ENCODE data around the gene ITGA2B.

DNA sequence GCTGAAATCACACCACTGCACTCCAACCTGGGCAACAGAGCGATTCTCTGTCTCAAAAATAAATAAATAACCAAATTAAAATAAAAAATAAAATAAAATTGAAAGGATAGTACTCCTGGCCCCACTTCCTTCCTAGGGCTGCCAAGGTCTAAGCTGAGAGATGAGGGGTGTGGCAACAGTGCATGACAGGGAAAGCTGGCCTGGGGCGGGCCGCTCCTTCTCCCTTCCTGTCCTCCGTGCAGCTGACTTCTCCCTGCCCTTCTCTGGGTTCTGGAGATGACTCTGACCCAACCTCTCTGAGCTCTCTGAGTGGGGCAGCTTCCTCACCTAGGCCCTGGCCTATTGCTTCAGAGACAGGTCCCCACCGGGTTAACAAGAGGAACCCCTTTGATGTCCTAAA, 56.1 kb downstream of the ITGA2B start:
- TF ChIP-seq FOXM1 (IDR thresholded peaks at IDR 0.05; ENCODE audit: borderline replicate concordance), result no peak
- no peak for TF ChIP-seq SP1 (IDR thresholded peaks at IDR 0.05)
- no peak for TF ChIP-seq ELF4 (IDR thresholded peaks at IDR 0.05)
- TF ChIP-seq ZNF384 (IDR thresholded peaks at IDR 0.05), result no peak
- no peak for TF ChIP-seq SUZ12 (IDR thresholded peaks at IDR 0.05)
- TF ChIP-seq FOXK2 (IDR thresholded peaks at IDR 0.05), result no peak
- no peak for TF ChIP-seq BHLHE40 (IDR thresholded peaks at IDR 0.05; ENCODE audit: borderline replicate concordance)
- no peak for TF ChIP-seq HDGF (IDR thresholded peaks at IDR 0.05; ENCODE audit: borderline replicate concordance)
- no peak for TF ChIP-seq ARNT (IDR thresholded peaks at IDR 0.05)
- TF ChIP-seq NFRKB (IDR thresholded peaks at IDR 0.05), result no peak
